ENCODE results near the gene SPO11. TPM values are rescaled to one million over a fixed set of nuclear protein-coding genes. Genes with fewer than 3 reads are reported as not detected.
A peak's percentile ranks its signal among the peaks of the same experiment; 100 is the strongest.

Gene SPO11
- total and polyA plus RNA-seq, 2 of the 8 experiments (the other 6 are each of a cell fraction or from before 2014, with no cell fraction given): not detected

DNA sequence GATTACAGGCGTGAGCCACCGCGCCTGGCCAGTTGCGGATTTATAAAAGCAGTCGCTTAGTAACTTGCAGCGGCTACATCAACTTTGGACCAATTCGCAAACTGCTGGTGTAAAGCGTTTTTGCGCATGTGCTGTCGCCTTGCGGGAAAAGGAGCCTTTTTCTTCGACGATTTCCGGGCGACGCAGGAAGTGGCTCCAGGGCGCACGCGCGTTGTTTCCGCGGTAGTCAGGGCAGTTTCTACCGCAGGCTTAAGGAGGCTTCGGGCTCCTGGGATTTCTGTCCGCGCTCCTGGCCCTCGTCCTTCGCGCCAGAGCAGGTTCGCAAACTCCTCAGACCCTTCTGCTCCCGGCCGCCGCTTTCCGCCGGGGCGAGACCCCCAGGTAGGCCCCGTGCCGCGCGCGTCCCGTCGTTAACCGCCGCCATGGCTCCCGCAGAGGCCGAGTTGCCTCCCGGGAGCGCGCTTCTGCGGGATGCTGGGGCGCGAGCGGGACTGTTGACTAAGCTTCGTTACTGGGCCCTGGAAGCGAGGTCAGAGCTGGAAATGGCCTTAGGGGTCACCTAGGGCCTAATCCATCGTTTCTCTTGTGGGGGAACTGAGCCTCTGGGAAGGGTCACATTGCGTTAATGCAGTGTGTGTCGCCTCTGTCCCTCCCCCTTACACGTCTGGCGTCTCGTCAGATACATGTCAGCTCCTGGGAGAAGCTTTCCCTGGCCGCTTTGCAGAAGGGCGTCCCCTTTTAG, 21.6 kb downstream of the SPO11 start, which contains the start of gene RAE1 (continued):
- TF ChIP-seq NRF1 (IDR thresholded peaks at IDR 0.05; ENCODE audit: low read depth, low read length) (peak; percentile 38; the same call in 1 of the 2 replicates), CEBPB (IDR thresholded peaks at IDR 0.05; ENCODE audit: low read depth, low read length) (no peak), RBBP5 (IDR thresholded peaks at IDR 0.05; ENCODE audit: borderline replicate concordance, low read depth, low read length) (peak; percentile 86; the same call in 1 of the 2 replicates), SP1 (IDR thresholded peaks at IDR 0.05; ENCODE audit: low read depth, low read length) (no peak), POLR2A (IDR thresholded peaks at IDR 0.05; ENCODE audit: control extremely low read depth in 1 of 2, low read depth in 2 of 2, low read length in 2 of 2) (peak; percentile 53 to 87), TAF1 (IDR thresholded peaks at IDR 0.05; ENCODE audit: low read depth, low read length) (peak; percentile 68), CREB1 (IDR thresholded peaks at IDR 0.05) (peak; percentile 67), YY1 (IDR thresholded peaks at IDR 0.05; ENCODE audit: low read depth, low read length) (peak; percentile 86)
- TF ChIP-seq, protein P1, sequence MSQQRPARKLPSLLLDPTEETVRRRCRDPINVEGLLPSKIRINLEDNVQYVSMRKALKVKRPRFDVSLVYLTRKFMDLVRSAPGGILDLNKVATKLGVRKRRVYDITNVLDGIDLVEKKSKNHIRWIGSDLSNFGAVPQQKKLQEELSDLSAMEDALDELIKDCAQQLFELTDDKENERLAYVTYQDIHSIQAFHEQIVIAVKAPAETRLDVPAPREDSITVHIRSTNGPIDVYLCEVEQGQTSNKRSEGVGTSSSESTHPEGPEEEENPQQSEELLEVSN (IDR thresholded peaks at IDR 0.05): peak; percentile 95
- TF ChIP-seq, protein P2, sequence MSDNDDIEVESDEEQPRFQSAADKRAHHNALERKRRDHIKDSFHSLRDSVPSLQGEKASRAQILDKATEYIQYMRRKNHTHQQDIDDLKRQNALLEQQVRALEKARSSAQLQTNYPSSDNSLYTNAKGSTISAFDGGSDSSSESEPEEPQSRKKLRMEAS (IDR thresholded peaks at IDR 0.05): peak; percentile 91

All from H1 (cell line).